HEK293 (cell line): ENCODE data around the gene DNAH7.

ENCODE experiments used
- CTCF ChIP-seq: fragments of 450-650 bp; formaldehyde crosslinking; IDR thresholded peaks from 2 replicates; pipeline ENCODE4 v1.5.1; 2016; ENCODE audit warnings: missing biosample characterization, missing genetic modification characterization
- ELK4 ChIP-seq: IDR thresholded peaks from 2 replicates; pipeline ENCODE4 v1.6.1; 2011; ENCODE audit warnings: mild to moderate bottlenecking, low read depth, low read length, borderline replicate concordance
- REST ChIP-seq: fragments of 450-650 bp; formaldehyde crosslinking; IDR thresholded peaks from 2 replicates; pipeline ENCODE4 v1.5.1; 2016; ENCODE audit warnings: missing biosample characterization, missing genetic modification characterization
- TCF7L2 ChIP-seq: IDR thresholded peaks from 2 replicates; pipeline ENCODE4 v1.6.1; 2011; ENCODE audit warnings: low read depth, mild to moderate bottlenecking, inconsistent platforms, low read length, moderate library complexity, borderline replicate concordance
- YY1 ChIP-seq: fragments of 450-650 bp; formaldehyde crosslinking; IDR thresholded peaks from 2 replicates; pipeline ENCODE4 v1.5.1; 2018; ENCODE audit warnings: missing biosample characterization, missing genetic modification characterization
- ZBTB10 ChIP-seq: fragments of 450-650 bp; formaldehyde crosslinking; IDR thresholded peaks from 2 replicates; pipeline ENCODE4 v1.5.1; 2016; ENCODE audit warnings: missing biosample characterization, missing genetic modification characterization
- ZBTB11 ChIP-seq: fragments of 450-650 bp; formaldehyde crosslinking; conservative IDR thresholded peaks from 2 replicates; pipeline ENCODE4 v1.5.1; 2016; ENCODE audit warnings: low read depth, missing biosample characterization, missing genetic modification characterization
- ZBTB26 ChIP-seq: fragments of 450-650 bp; formaldehyde crosslinking; optimal IDR thresholded peaks from 2 replicates; pipeline ENCODE3; 2016; ENCODE audit warnings: missing biosample characterization, mild to moderate bottlenecking, missing genetic modification characterization
- ZNF175 ChIP-seq: fragments of 450-650 bp; formaldehyde crosslinking; IDR thresholded peaks from 2 replicates; pipeline ENCODE4 v1.5.1; 2016; ENCODE audit warnings: missing biosample characterization, missing genetic modification characterization
- ZNF561 ChIP-seq: fragments of 450-650 bp; IDR thresholded peaks from 2 replicates; pipeline ENCODE4 v1.5.1; 2018; ENCODE audit warnings: missing biosample characterization, missing genetic modification characterization, borderline replicate concordance
- ZNF600 ChIP-seq: fragments of 450-650 bp; formaldehyde crosslinking; IDR thresholded peaks from 2 replicates; pipeline ENCODE4 v1.5.1; 2016; ENCODE audit warnings: missing biosample characterization, missing genetic modification characterization
- ZNF660 ChIP-seq: fragments of 450-650 bp; IDR thresholded peaks from 2 replicates; pipeline ENCODE4 v1.5.1; 2018; ENCODE audit warnings: missing biosample characterization, mild to moderate bottlenecking, missing genetic modification characterization

- TF ChIP-seq CTCF (tag by site-specific recombination) (no peak), REST (no peak), ZBTB26 (tag by site-specific recombination) (no peak), ZBTB10 (no peak), ZNF175 (tag by site-specific recombination) (no peak), TCF7L2 (no peak), ZBTB11 (tag by site-specific recombination) (no peak), YY1 (tag by site-specific recombination) (no peak), ZNF561 (tag by site-specific recombination) (no peak), ZNF660 (no peak), ELK4 (no peak), ZNF600 (tag by site-specific recombination) (no peak)
Observed at GRCh38 chr2:196041786-196042185, 26.9 kb downstream of the DNAH7 start.
